ENCODE data around the gene GSS.
"Not testable (repeated sequence)": the region's sequence is repeated elsewhere in the genome, so short reads cannot be mapped to it uniquely, and the experiment has no call there.

GSS gene

DNA sequence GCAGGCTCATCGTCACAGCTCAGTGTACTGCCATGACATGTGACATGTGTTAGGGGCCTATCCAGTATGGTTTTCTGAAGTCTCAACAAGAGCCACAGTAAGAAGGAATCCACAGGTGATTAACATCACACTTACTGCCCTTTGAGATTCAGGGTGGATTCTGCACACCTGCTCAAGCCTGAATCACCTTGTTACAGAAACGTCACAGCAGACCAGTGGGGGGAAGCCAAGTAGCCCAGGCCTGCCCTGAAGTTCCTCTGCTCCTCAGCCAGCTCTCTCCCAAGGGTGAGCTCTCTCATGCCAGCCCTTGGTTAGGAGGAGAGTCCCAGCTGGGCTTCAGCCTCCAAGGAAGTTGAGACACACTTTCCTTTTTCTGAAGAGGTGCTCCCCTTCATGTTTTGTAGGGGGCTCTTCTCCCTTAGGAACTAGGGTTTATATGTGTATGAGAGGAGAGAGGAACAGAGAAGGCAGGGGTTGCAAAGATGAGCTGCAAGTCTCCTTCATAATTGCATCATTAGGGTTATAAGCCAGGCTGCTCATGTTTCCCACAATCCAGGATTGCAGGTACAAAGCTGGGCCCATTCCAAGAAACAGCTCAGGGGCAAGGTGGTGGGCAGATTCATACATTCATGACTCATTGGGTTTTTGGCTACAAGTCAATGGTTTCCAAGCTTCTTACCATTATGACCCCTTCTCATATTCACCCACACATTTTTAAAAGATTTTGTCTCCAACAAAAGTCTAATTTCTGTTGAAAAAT lies 11.6 kb downstream of the GSS start:
- DNase-seq = no peak

DNA sequence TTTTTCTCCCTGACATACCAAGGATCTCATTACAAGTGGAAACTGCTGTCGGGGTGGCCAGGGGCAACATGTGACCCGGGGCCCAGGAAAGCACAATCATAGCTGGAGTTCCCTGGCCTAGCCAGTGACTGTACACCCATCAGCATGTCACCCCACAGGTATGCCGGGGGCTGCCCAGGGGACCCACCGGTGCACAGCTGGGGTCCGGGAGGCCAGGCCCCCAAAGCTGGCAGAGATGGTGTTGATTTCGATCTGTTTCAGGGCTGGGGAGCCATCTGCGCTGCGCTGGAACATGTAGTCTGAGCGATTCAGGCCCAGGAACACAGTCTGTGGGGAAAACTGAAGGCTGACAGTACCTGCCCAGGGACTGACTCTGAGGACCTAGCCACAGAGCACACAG lies 13.3 kb downstream of the GSS start:
- DNase-seq = no peak

DNA sequence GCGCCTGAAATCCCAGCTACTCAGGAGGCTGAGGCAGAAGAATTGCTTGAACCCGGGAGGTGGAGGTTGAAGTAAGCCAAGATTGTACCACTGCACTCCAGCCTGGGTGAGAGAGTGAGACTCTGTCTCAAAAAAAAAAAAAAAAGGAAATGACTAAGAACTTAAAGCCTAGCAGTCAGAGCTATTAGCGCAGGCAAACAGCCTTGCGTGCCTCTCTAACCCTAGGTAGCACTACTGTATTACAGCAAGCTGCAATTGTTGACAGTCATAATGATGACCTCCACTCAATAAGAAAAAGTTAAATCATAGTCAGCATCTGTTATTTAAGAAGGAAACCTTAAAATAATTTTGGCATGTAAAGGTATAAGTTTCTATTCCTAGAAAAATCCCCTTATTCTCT lies 14.4 kb downstream of the GSS start:
- DNase-seq = no peak

DNA sequence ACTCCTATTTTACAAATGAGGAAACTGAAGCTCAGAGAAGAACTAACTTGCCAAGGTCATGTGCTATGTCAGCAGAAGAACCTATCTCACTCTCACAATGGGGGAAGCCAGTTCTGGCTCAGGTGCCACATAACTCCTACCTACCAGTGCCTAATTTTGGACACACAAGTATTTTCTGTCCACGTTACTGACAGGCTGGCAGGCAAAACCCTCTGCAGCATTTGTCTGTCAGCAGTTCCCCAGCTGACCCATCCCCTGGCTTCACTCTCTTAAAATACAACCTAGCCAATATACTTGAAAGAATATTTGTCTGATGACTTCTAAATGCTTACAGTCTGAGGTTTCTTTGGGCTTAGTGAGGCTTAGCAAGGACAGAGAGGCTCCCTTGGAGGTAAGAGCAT lies 15.5 kb downstream of the GSS start:
- no peak for DNase-seq

DNA sequence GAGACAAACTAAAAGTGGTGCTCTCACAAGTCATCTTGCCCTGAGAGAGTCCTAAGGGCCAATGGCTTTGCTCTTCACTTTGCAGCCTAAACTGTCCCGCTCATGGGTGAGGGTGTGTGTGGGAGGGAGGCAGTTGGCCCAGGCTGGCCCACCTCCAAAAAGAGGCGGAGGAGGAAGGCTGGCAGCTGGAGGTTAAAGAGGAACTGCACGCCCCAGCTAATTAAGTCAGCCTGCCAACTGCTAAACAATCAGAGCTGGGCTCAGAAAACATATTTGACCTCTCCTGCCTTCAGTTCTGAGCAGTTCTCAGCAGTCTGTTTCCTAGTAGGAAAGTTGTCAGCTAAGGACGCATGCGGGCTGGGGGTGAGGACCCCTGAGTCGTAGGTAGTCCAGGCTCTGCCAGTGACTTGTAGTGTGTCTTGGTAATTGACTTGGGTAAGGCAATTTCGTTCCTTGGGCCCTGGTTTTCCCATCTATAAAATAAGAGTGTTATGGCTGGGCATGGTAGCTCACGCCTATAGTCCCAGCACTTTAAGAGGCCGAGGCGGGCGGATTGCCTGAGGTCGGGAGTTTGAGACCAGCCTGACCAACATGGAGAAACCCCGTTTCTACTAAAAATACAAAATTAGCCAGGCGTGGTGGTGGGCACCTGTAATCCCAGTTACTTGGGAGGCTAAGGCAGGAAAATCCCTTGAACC lies 17.0 kb downstream of the GSS start:
- DNase-seq = no peak

DNA sequence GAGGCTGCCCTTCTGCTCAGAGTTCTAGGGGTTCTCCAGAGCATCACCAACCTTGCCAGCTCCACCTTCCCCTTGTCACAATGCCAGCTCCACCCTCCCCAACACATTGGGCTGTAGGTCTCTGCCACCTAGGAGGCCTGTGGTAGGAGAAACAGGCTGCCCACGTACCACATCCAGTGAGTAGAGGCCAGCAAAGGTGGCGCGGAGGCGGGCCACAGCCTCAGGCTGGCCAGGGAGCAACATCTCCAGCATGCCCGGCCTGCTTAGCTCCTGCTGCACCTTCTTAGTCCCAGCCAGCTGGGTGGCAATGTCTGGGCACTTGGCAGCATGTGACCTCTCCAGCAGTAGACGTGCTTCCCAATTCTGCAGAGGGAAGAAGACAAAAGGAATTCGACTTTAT lies 23.8 kb downstream of the GSS start:
- DNase-seq = no peak

DNA sequence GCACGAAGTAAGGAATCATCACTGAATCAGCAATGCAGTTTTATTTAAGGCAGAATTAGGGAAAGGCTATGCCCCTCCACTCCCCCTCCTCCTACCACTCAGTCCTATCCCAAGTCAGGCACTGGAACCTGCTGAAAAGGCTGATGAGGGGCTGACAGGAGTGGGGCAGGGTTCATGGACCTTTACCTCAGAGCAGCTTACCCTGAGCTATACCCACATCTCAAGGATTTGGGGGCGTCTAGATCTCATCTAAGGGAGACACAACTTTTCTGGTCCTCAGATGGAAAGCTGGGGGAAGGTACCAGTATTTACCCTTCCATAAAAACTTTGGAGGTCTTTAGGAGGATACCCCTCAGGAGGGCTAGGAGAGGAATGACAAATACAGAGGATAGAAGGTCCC lies 27.2 kb downstream of the GSS start:
- no peak for DNase-seq

DNA sequence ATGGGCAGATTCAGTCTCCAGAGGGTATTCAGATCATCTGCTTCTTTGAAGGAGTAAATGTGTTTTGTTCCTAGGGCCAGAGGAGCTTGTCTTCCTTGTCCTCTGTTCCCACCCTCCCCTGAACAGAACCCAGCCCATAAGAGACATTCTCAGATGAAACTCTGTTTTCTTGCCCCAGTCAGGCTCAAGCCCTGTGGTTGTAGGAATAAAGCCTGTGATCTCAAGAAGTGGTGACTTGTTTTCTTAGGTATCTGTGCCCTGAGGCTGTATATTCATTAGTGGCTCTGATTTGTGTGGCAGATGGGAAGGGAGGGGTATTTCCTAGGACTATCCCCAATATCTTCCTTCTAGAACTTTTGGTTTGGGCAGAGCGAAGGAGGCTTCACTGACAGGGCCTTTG lies 27.9 kb downstream of the GSS start:
- no peak for DNase-seq

DNA sequence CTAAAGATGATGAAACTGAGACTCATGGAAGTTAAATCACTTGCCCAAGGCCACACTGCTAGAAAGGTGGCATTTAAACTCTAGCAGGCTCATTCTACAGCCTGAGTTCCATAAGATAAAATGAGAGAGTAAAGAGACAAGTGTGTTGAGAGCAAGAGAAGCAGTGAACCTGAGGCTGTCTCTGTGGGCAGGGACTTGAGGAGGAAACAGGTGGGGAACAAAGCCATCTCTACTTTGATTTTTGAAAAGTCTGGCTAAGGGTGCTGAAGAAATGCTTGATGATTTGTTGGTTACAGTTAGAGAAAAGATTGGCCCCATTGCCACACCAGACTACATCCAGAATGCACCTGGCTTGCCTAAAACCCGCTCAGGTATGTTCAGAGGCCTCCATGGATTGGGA lies 29.0 kb downstream of the GSS start:
- DNase-seq = no peak

DNA sequence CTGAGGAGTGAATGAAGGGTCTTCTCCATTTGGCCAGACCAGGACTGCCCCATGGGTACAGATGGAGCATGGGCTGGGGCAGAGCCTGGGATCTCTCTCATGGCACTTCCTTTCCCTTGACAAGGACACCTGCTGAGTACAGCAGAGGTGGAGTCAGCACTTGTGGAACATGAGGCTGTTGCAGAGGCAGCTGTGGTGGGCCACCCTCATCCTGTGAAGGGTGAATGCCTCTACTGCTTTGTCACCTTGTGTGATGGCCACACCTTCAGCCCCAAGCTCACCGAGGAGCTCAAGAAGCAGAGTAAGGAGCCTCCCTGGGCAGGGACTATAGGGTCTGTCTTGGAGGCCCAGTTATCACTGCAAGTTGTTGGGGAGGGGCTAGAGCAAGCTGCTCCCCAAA lies 29.6 kb downstream of the GSS start:
- no peak for DNase-seq

DNA sequence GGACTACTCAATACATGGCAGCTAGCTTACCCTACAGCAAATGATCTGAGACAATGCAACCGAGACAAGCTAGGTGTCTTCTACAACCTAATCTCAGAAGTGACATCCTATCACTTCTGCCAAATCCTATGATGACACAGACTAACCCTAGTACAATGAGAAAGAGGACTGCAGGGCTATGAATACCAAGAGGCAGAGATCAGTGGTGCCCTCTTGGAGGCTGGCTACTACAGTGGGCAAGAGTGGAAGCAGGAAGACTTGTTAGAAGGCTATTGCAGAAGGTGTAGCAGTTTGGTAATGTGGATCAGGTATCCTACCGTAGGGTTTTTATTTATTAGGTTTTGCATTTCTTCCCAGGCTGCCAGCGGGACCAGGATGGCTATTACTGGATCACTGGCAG lies 30.3 kb downstream of the GSS start:
- DNase-seq = no peak

DNA sequence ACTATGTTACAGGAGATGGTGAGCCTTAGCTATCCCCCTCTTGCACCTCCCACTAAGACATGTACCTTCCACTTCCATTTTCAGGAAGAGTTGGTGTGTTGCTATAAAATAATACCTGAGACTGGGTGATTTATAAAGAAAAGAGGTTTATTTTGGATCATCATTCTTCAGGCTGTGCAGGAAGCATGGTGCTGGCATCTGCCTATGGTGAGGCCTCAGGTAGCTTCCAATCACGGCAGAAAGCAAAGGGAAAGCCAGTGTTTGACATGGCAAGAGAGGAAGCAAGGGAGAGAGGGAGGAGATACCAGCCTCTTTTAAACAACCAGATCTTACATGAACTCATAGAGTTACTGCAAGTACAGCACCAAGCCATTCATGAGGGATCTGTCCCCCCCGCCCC lies 32.2 kb downstream of the GSS start:
- no peak for DNase-seq

DNA sequence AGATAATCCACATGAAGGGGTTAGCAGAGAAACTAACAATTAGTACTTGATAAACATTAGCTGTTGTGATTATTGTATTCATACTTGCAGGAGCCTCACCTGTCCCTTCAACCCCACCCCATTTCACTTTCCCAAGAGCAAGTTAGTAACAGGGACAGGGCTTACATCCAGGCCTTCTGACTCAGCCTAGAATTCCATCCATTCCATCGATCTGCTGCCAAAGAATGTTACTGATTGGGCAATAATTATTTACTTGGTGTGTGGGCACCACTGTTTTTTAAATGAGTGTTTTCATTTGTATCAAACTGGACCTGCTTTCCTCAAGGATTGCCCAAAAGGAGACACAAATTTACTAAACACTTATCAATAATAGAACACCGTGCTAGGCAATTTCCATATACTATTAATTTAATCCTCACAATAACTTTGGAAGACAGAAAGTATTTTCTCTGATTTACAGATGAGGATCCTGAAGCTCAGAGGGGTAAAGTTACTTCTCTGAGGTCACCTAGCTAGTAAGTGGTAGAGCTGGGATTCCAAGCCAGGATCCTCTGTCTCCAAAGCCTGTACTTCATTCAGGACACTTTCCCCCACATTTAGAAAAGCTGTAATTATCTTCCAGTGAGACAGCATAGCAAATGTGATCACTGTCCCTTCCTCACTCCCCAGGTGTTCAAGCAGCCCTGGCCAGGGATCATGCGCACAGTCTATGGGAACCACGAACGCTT lies 32.8 kb downstream of the GSS start:
- DNase-seq = no peak

DNA sequence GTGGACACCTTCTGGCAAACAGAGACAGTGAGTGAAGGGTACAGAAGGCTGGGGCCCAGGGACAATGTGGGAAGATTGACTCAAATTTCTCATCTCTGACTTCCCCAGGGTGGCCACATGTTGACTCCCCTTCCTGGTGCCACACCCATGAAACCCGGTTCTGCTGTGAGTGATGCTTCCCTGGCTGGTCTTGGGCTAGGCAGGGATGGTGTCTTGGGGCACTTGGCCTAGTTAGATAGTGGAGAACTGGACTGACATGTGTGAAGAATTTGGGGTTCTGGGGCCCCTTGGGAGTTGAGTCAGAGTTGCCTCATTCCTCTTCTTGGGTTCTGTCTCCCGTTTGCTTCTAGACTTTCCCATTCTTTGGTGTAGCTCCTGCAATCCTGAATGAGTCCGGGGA lies 34.2 kb downstream of the GSS start:
- DNase-seq = peak; percentile 11

DNA sequence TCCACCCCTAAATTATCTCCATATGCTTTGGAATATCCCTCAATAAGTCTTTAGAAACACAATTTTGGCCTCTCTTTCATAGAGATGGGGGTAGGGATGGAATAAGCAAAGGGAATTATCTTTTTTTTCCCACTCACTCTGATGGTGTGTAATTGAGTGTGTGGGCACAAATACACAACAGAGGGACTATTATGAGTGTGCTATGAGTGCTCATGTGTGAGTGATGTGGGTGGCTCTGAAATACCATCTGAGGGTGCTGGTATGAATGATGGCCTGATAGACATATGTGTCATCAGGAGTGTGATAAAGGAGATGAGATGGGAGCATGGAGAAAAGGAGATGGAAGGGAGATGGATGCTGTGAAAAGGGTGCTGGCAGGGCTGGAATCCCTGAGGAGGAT lies 35.6 kb downstream of the GSS start:
- peak; percentile 15 for DNase-seq

DNA sequence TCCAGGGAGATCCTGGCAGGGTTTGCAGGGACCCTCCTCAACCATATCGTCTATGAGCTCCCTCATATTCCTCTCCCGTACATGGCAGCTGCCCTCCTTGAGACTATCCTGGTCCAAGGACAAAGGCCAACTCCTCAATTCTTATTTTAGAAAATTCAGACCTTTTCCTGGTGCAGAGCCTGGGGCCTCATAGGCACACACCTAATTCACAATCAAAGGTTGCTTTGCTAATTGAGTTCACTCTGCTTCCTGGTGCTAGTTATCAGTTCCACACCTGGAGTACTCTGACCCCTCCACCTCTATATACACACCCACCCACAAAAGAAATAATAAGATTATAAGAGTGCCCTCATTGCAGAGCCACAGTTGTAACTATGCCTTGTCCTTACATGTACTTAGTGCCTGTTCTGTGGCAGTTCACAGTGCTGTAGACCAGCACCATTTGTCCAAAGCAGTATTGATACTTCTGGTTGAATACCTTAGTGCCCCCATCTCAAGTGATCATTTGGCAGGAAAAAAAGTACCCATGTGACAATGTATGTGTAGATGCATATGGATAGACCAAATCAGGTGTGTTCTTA lies 38.7 kb downstream of the GSS start:
- no peak for DNase-seq

DNA sequence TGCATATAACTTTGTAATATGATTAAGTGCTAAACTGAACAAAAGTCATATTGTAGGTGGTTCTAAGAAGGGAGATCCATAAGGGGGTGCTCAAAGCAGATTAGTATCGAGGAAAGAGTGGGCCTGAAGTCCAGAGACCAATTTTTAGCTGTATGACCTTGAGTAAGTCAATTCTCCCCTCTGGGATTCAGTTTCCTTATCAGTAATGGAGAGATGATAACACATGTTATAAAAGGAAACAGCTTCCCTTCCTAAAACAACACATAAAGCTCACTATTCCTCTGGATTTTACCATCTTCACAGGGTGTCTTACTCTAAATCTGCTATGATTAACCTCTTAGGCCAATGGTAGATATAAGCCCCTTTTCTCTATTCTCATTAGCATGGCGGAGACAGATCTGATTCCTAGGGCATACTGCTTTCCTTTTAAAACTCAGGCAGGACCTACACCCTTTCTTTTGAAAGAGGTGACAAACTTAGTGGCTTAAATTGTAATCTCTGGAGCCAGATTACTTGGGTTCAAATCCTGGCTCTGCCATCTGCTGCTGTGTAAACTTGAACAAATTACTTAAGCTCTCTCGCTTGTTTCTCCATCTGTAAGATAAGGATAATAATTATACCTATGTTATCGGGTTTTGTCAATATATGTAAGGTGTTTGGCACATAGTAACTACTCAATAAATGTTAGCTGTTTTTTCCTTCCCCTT lies 39.7 kb downstream of the GSS start:
- DNase-seq = no peak

DNA sequence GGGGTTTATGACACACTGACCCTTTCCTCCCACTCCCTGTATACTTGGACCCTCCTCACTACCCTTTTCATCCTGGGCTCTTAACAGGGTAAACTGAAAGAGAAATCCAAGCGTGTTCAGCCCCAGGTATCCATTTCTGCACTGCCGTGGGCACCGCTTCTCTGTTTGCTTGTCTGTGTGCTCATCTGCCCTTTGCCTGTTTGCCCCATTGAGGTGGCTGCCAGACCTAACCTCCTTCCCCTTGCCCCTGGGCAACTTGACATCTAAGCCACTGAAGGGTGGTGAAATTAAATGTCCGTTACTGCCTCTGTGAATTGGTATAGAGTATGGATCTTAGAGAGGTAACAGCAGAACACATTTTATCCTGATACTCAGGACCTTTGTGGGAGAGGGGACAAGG lies 40.5 kb downstream of the GSS start:
- no peak for DNase-seq

DNA sequence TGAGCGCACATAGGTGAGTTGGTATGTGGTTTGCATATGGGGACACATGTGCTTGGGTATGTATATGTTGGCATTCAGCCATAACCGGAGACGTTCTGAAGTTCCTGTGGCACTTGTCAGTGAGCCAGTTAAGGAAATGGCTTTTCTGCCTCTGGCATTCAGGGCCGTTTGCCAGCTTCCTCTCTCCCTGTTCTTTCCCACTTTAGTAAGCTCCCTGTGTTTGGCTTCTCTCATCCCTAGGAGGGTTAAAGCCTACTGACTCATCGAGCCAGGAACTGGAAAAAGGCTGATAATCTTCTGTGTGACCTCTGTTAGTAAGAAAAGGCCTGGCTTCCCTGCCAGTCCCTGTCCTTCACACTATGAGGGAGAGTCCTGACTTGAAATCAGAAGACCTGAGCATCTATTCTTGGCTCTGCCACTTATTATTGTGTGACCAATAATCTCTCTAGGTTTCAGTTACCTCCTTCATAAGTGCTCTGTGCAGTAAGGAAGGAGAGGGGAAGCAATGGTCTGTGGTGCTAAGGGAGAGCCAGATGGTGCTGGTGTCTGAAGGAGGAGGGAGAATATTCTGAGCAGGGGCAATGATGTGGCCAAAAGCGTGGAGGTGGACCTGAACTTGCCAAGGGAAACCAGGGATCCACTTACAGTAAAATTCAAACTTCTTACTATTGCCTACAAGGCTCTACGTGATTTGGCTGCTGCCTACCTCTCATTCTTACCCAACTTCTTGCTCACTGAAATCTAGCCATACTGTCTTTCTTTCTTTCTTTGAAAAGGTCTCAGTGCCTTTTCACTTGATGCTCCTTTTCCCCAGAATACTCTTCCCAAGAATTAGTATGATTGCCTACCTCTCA lies 47.8 kb downstream of the GSS start:
- DNase-seq = no peak

DNA sequence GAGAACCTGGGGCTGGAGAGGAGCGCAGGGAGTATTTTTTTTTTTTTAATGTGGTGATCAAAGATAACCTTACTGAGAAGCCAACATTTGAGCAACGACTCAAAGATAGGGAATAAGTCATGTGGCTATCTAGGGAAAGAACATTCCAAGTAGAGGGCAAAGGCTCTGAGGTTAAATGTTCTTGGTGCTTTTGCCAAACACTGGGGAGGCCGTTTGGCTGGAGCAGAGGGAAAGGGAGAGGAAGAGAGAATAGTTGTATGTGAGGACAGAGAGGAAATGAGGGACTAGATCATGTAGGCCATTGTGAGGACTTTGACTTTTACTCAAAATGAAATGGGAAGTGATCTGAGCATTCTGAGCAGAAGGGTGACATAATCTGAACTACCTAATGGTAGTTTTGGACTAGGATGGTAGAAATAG lies 51.4 kb downstream of the GSS start:
- DNase-seq = no peak

DNA sequence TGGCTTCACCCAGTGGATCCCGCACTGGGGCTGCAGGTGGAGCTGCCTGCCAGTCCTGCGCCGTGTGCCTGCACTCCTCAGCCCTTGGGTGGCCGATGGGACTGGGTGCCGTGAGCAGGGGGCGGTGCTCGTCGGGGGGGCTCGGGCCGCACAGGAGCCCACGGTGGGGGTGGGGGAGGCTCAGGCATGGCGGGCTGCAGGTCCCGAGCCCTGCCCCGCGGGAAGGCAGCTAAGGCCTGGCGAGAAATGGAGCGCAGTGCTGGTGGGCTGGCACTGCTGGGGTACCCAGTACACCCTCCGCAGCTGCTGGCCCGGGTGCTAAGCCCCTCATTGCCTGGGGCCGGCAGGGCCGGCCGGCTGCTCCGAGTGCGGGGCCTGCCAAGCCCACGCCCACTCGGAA lies 56.9 kb downstream of the GSS start:
- not testable (repeated sequence) for DNase-seq

DNA sequence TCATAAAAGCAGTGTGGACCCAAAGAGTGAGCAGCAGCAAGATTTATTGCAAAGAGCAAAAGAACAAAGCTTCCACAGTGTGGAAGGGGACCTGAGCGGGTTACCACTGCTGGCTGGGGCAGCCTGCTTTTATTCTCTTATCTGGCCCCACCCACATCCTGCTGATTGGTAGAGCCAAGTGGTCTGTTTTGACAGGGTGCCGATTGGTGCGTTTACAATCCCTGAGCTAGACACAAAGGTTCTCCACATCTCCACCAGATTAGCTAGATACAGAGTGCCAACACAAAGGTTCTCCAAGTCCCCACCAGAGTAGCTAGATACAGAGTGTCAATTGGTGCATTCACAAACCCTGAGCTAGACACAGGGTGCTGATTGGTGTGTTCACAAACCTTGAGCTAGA lies 57.5 kb downstream of the GSS start:
- not testable (repeated sequence) for DNase-seq
